ENCODE data around the gene EFCAB6.
A peak's percentile ranks its signal among the peaks of the same experiment; 100 is the strongest.

Gene EFCAB6

GRCh38 chr22:43534916-43535315 lies 277.2 kb downstream of the EFCAB6 start:
- Histone ChIP-seq H3K9me3 (replicated peaks in 1 of 2; ENCODE audit: control insufficient read depth in 2 of 2, insufficient read depth in 1 of 2, low read depth in 1 of 2, low read length in 2 of 2) (peaks cover 4 to 5% of the 10 kb centered on the region in 2 donors), H2BK12ac (ENCODE audit: low read length) (no peak overlapping the region), H3K27me3 (ENCODE audit: control insufficient read depth in 3 of 3, insufficient read depth in 3 of 3, low read depth in 1 of 3, low read length in 3 of 3) (no peaks in the 10 kb centered on the region), H3K4ac (ENCODE audit: low read length) (no peak overlapping the region), H3K9ac (ENCODE audit: low read depth, low read length, poor library complexity) (no peak overlapping the region), H4K91ac (ENCODE audit: low read depth, low read length, poor library complexity) (no peak overlapping the region), H4K8ac (ENCODE audit: low read depth, low read length) (no peak overlapping the region), H2AK5ac (ENCODE audit: low read depth, low read length) (no peak overlapping the region), H2BK15ac (ENCODE audit: low read length) (no peak overlapping the region), H3K14ac (ENCODE audit: low read length) (no peak overlapping the region), H3K4me1 (ENCODE audit: control insufficient read depth in 2 of 2, insufficient read depth in 1 of 2, low read depth in 1 of 2, low read length in 2 of 2) (peaks cover 0 to 1% of the 10 kb centered on the region in 2 donors), H3K79me1 (ENCODE audit: low read depth, low read length) (no peaks in the 10 kb centered on the region), H3K36me3 (replicated peaks in 1 of 2; ENCODE audit: control insufficient read depth in 2 of 2, insufficient read depth in 2 of 2, low read length in 2 of 2) (no peaks in the 10 kb centered on the region), H2BK120ac (ENCODE audit: low read depth, low read length) (no peak overlapping the region), H3K27ac (replicated peaks; ENCODE audit: low read length) (no peak overlapping the region), H2BK5ac (ENCODE audit: low read length) (no peak overlapping the region), H3K23ac (ENCODE audit: low read depth, low read length, poor library complexity) (no peak overlapping the region), H2AFZ (ENCODE audit: low read length) (no peak overlapping the region), H3K4me2 (ENCODE audit: insufficient read depth, low read length, poor library complexity, severe bottlenecking) (no peak overlapping the region), H3K18ac (ENCODE audit: low read length) (no peak overlapping the region), H3K4me3 (ENCODE audit: low read length in 2 of 2) (no peak overlapping the region)
- no CpG with 5 or more reads among the region's 6 CpGs for WGBS, 2 donors (ENCODE audit: extremely low coverage in 2 of 2, insufficient read length in 2 of 2, insufficient replicate concordance in 1 of 2)
- no peak for DNase-seq (ENCODE audit: low spot score)

- Histone ChIP-seq H3K14ac (ENCODE audit: low read length) (no peak overlapping the region), H3K36me3 (replicated peaks in 1 of 2; ENCODE audit: control insufficient read depth in 2 of 2, insufficient read depth in 2 of 2, low read length in 2 of 2) (no peaks in the 10 kb centered on the region), H3K4me2 (ENCODE audit: insufficient read depth, low read length, poor library complexity, severe bottlenecking) (no peak overlapping the region), H3K79me1 (ENCODE audit: low read depth, low read length) (no peaks in the 10 kb centered on the region), H2AFZ (ENCODE audit: low read length) (no peak overlapping the region), H3K4ac (ENCODE audit: low read length) (no peak overlapping the region), H2BK120ac (ENCODE audit: low read depth, low read length) (no peak overlapping the region), H3K23ac (ENCODE audit: low read depth, low read length, poor library complexity) (no peak overlapping the region), H3K18ac (ENCODE audit: low read length) (no peak overlapping the region), H3K27ac (replicated peaks; ENCODE audit: low read length) (no peak overlapping the region), H4K8ac (ENCODE audit: low read depth, low read length) (no peak overlapping the region), H4K91ac (ENCODE audit: low read depth, low read length, poor library complexity) (no peak overlapping the region), H2BK15ac (ENCODE audit: low read length) (no peak overlapping the region), H2BK5ac (ENCODE audit: low read length) (no peak overlapping the region), H3K9ac (ENCODE audit: low read depth, low read length, poor library complexity) (no peak overlapping the region), H3K4me3 (ENCODE audit: low read length in 2 of 2) (no peak overlapping the region), H3K4me1 (ENCODE audit: control insufficient read depth in 2 of 2, insufficient read depth in 1 of 2, low read depth in 1 of 2, low read length in 2 of 2) (peaks cover 0 to 1% of the 10 kb centered on the region in 2 donors), H3K9me3 (replicated peaks in 1 of 2; ENCODE audit: control insufficient read depth in 2 of 2, insufficient read depth in 1 of 2, low read depth in 1 of 2, low read length in 2 of 2) (peaks cover 4 to 5% of the 10 kb centered on the region in 2 donors), H2AK5ac (ENCODE audit: low read depth, low read length) (no peak overlapping the region), H2BK12ac (ENCODE audit: low read length) (no peak overlapping the region), H3K27me3 (ENCODE audit: control insufficient read depth in 3 of 3, insufficient read depth in 3 of 3, low read depth in 1 of 3, low read length in 3 of 3) (no peaks in the 10 kb centered on the region)
- no CpG with 5 or more reads among the region's 10 CpGs for WGBS, 2 donors (ENCODE audit: extremely low coverage in 2 of 2, insufficient read length in 2 of 2, insufficient replicate concordance in 1 of 2)
- no peak for DNase-seq (ENCODE audit: low spot score)
Observed at GRCh38 chr22:43533656-43534428, 278.3 kb downstream of the EFCAB6 start.

- peaks cover 4 to 5% of the 10 kb centered on the region in 2 donors for H3K9me3 ChIP-seq (replicated peaks in 1 of 2; ENCODE audit: control insufficient read depth in 2 of 2, insufficient read depth in 1 of 2, low read depth in 1 of 2, low read length in 2 of 2)
- H3K27me3 ChIP-seq (ENCODE audit: control insufficient read depth in 3 of 3, insufficient read depth in 3 of 3, low read depth in 1 of 3, low read length in 3 of 3): no peaks in the 10 kb centered on the region
- peaks cover 0 to 1% of the 10 kb centered on the region in 2 donors for H3K4me1 ChIP-seq (ENCODE audit: control insufficient read depth in 2 of 2, insufficient read depth in 1 of 2, low read depth in 1 of 2, low read length in 2 of 2)
- H3K36me3 ChIP-seq (replicated peaks in 1 of 2; ENCODE audit: control insufficient read depth in 2 of 2, insufficient read depth in 2 of 2, low read length in 2 of 2): no peaks in the 10 kb centered on the region
- no peak overlapping the region for H3K9ac ChIP-seq (ENCODE audit: low read depth, low read length, poor library complexity)
- no peak overlapping the region for H2BK5ac ChIP-seq (ENCODE audit: low read length)
- no peak for DNase-seq (ENCODE audit: low spot score)
- no peak overlapping the region for H2BK12ac ChIP-seq (ENCODE audit: low read length)
- H3K4ac ChIP-seq (ENCODE audit: low read length): no peak overlapping the region
- no peak overlapping the region for H2BK15ac ChIP-seq (ENCODE audit: low read length)
- H3K79me1 ChIP-seq (ENCODE audit: low read depth, low read length): no peaks in the 10 kb centered on the region
- no peak overlapping the region for H2BK120ac ChIP-seq (ENCODE audit: low read depth, low read length)
- no peak overlapping the region for H3K18ac ChIP-seq (ENCODE audit: low read length)
- H4K8ac ChIP-seq (ENCODE audit: low read depth, low read length): no peak overlapping the region
- H3K14ac ChIP-seq (ENCODE audit: low read length): no peak overlapping the region
- no CpG with 5 or more reads among the region's 3 CpGs for WGBS, 2 donors (ENCODE audit: extremely low coverage in 2 of 2, insufficient read length in 2 of 2, insufficient replicate concordance in 1 of 2)
- H3K27ac ChIP-seq (replicated peaks; ENCODE audit: low read length): no peak overlapping the region
- H3K23ac ChIP-seq (ENCODE audit: low read depth, low read length, poor library complexity): no peak overlapping the region
- H4K91ac ChIP-seq (ENCODE audit: low read depth, low read length, poor library complexity): no peak overlapping the region
- H3K4me3 ChIP-seq (ENCODE audit: low read length in 2 of 2): no peak overlapping the region
- H3K4me2 ChIP-seq (ENCODE audit: insufficient read depth, low read length, poor library complexity, severe bottlenecking): no peak overlapping the region
- no peak overlapping the region for H2AFZ ChIP-seq (ENCODE audit: low read length)
- no peak overlapping the region for H2AK5ac ChIP-seq (ENCODE audit: low read depth, low read length)
Observed at GRCh38 chr22:43533156-43533530, 279.0 kb downstream of the EFCAB6 start.

DNA sequence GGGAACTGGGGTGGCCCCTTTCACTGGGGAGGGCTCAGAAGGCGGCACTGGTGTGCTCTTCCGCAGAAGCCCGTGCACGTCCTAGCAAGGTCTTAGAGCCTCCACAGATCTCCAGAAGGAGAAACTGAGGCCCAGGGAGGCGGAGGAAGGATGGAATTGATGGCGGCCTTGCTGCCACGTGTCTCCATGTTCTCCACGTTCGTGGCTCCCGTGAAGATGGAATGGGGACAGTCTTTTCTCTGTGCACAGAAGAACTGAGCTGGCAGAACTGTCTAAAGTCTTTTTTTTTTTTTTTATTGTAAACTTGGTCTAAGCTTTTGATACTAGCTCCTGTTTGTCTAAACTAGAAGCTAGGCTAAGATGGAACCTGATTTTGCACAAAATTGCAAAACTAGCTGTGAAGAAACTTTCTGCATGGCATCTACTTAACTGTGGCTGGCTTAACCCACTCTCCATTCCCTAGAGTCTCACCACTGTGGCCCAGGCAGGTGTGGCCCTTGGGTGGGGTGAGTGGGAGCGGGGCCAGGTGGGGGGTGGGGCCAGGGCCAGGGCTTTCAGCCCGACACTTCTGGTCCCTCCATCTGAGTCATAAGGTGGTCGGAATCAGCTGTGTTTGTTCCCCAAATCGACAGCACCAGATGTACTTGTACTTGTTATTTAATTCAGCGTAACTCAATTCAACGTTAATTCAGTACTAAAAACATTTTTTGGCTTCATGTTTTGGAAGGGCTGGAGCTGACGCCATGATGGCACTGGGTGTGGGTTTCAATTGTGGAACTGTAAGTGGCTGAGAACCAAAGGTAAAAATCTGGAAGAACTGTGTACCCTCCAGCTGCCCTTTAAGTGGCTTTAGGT lies 279.6 kb downstream of the EFCAB6 start:
- Histone ChIP-seq H3K27me3 (ENCODE audit: control insufficient read depth in 3 of 3, insufficient read depth in 3 of 3, low read depth in 1 of 3, low read length in 3 of 3) (no peaks in the 10 kb centered on the region), H4K8ac (ENCODE audit: low read depth, low read length) (no peak overlapping the region), H3K4ac (ENCODE audit: low read length) (no peak overlapping the region), H2BK120ac (ENCODE audit: low read depth, low read length) (no peak overlapping the region), H3K9ac (ENCODE audit: low read depth, low read length, poor library complexity) (no peak overlapping the region), H2BK5ac (ENCODE audit: low read length) (peak overlapping the region; percentile 63), H2BK15ac (ENCODE audit: low read length) (no peak overlapping the region), H3K23ac (ENCODE audit: low read depth, low read length, poor library complexity) (no peak overlapping the region), H3K9me3 (replicated peaks in 1 of 2; ENCODE audit: control insufficient read depth in 2 of 2, insufficient read depth in 1 of 2, low read depth in 1 of 2, low read length in 2 of 2) (peaks cover 4 to 5% of the 10 kb centered on the region in 2 donors), H3K27ac (replicated peaks; ENCODE audit: low read length) (no peak overlapping the region), H2AFZ (ENCODE audit: low read length) (no peak overlapping the region), H3K14ac (ENCODE audit: low read length) (no peak overlapping the region), H2BK12ac (ENCODE audit: low read length) (no peak overlapping the region), H3K36me3 (replicated peaks in 1 of 2; ENCODE audit: control insufficient read depth in 2 of 2, insufficient read depth in 2 of 2, low read length in 2 of 2) (no peaks in the 10 kb centered on the region), H4K91ac (ENCODE audit: low read depth, low read length, poor library complexity) (no peak overlapping the region), H3K79me1 (ENCODE audit: low read depth, low read length) (no peaks in the 10 kb centered on the region), H2AK5ac (ENCODE audit: low read depth, low read length) (no peak overlapping the region), H3K18ac (ENCODE audit: low read length) (no peak overlapping the region), H3K4me1 (ENCODE audit: control insufficient read depth in 2 of 2, insufficient read depth in 1 of 2, low read depth in 1 of 2, low read length in 2 of 2) (peaks cover 0 to 1% of the 10 kb centered on the region in 2 donors), H3K4me3 (ENCODE audit: low read length in 2 of 2) (no peak overlapping the region), H3K4me2 (ENCODE audit: insufficient read depth, low read length, poor library complexity, severe bottlenecking) (no peak overlapping the region)
- DNase-seq (ENCODE audit: low spot score): no peak
- WGBS, 2 donors (ENCODE audit: extremely low coverage in 2 of 2, insufficient read length in 2 of 2, insufficient replicate concordance in 1 of 2): no CpG with 5 or more reads among the region's 17 CpGs

Measured in neuronal stem cell (in vitro differentiated cells).